Nephron progenitor cell (in vitro differentiated cells): ENCODE measurements around the gene LRRC18.

ENCODE experiments used
- DNase-seq: peaks from one replicate; pipeline ENCODE4 v3.0.0; 2021
- H3K27ac Mint-ChIP-seq: 2 replicates; pipeline ENCODE4 v1.8.0; 2021; ENCODE audit warnings: mild to moderate bottlenecking, moderate library complexity, mixed read lengths
- H3K27me3 Mint-ChIP-seq: 2 replicates; pipeline ENCODE4 v1.8.0; 2021; ENCODE audit warnings: mild to moderate bottlenecking, low read depth, mixed read lengths; ENCODE audit not compliant: poor library complexity
- H3K36me3 Mint-ChIP-seq: 2 replicates; pipeline ENCODE4 v1.8.0; 2021; ENCODE audit warnings: low read depth, mixed read lengths
- H3K4me1 Mint-ChIP-seq: 2 replicates; pipeline ENCODE4 v1.8.0; 2021; ENCODE audit warnings: mixed read lengths
- H3K4me3 Mint-ChIP-seq: 2 replicates; pipeline ENCODE4 v1.8.0; 2021; ENCODE audit warnings: mild to moderate bottlenecking, moderate library complexity, mixed read lengths
- H3K9me3 Mint-ChIP-seq: 2 replicates; pipeline ENCODE4 v1.8.0; 2021; ENCODE audit warnings: mild to moderate bottlenecking, moderate library complexity, mixed read lengths
- CTCF ChIP-seq: fragments of 200-600 bp; sonication (generic); IDR thresholded peaks from 2 replicates; pipeline ENCODE4 v1.5.0; 2021; ENCODE audit warnings: antibody characterized with exemption

LRRC18 gene

GRCh38 chr10:48948470-48949037 lies 8.9 kb upstream of the LRRC18 start:
- no peak overlapping the region for H3K4me3 Mint-ChIP-seq
- peaks cover 18% of the 10 kb centered on the region for H3K4me1 Mint-ChIP-seq
- H3K27me3 Mint-ChIP-seq = peaks cover 92% of the 10 kb centered on the region
- no peak overlapping the region for H3K27ac Mint-ChIP-seq
- no peaks in the 10 kb centered on the region for H3K36me3 Mint-ChIP-seq
- H3K9me3 Mint-ChIP-seq = no peaks in the 10 kb centered on the region
- TF ChIP-seq CTCF = no peak
- no peak for DNase-seq

- Mint-ChIP-seq H3K27me3 (peaks cover 92% of the 10 kb centered on the region), H3K9me3 (no peaks in the 10 kb centered on the region), H3K4me1 (peaks cover 18% of the 10 kb centered on the region), H3K36me3 (no peaks in the 10 kb centered on the region), H3K27ac (no peak overlapping the region), H3K4me3 (no peak overlapping the region)
- TF ChIP-seq CTCF = no peak
- DNase-seq = no peak
Measured at GRCh38 chr10:48947690-48948469, 8.2 kb upstream of the LRRC18 start.

DNA sequence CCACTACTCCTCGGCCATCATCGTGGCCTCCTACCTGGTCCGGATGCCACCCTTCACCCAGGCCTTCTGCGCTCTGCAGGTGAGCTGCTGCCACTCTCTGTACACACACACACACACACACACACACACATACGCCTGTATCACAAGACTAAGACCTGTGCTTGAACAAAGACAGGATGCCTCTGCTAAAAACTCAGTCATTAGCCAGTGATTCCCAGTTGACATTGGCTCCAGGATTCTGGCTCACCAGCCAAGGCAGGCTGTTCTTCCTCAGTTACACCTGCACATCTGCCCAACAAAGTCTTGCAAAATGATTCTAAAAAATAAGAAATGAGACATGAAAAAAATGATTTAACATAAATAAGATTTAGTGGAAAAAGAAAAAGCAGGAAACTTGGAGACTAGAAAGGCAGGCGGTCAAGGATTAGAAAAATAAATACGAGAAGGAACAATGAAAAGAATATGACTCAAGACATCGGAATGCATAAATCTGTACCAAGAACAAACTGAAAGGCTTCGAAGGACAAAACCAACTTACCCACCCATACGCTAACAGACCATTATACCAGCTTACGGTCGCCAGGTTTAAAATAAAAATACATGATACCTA lies 7.4 kb upstream of the LRRC18 start:
- H3K36me3 Mint-ChIP-seq = no peaks in the 10 kb centered on the region
- peaks cover 92% of the 10 kb centered on the region for H3K27me3 Mint-ChIP-seq
- H3K9me3 Mint-ChIP-seq = no peaks in the 10 kb centered on the region
- no peak for DNase-seq
- H3K4me3 Mint-ChIP-seq = no peak overlapping the region
- peaks cover 18% of the 10 kb centered on the region for H3K4me1 Mint-ChIP-seq
- no peak overlapping the region for H3K27ac Mint-ChIP-seq
- TF ChIP-seq CTCF = no peak

GRCh38 chr10:48946332-48946731 lies 6.7 kb upstream of the LRRC18 start:
- peaks cover 89% of the 10 kb centered on the region for H3K27me3 Mint-ChIP-seq
- no peak for DNase-seq
- H3K4me1 Mint-ChIP-seq = peaks cover 18% of the 10 kb centered on the region
- no peaks in the 10 kb centered on the region for H3K9me3 Mint-ChIP-seq
- no peak for TF ChIP-seq CTCF
- H3K27ac Mint-ChIP-seq = no peak overlapping the region
- no peak overlapping the region for H3K4me3 Mint-ChIP-seq
- no peaks in the 10 kb centered on the region for H3K36me3 Mint-ChIP-seq

DNA sequence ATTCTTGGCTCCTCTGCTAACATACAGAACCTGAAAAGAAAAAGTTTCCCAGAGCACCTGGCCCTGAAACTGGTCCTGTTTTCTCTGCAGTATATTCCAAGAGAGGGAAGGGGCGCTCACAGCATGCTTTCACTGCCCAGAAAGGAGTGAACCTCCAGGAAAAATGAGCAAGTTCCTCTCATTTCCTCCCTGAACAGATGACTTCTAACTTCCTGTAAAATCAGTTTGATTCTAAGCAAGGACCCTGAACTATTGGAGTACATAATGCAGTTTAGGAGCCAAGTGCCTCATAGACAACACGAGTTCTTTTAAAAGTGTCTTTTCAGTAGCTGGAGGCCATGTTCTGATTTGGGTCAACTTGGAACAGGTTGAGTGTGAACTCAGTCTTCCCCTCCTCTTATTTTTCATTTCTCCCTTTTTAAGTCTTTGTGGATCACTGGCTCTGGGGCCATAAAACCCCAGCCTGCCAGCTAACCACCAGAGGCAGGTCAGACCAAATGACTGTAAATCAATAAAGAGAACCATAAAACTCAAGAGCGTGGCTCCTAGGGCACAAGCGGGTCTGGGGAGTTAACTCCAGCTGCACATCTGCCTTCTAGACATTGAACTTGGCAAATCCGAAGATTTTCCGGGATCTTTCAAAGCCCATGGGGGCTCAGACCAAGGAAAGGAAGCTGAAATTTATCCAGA lies 5.9 kb upstream of the LRRC18 start:
- Mint-ChIP-seq H3K36me3 (no peaks in the 10 kb centered on the region), H3K4me1 (peaks cover 23% of the 10 kb centered on the region), H3K9me3 (no peaks in the 10 kb centered on the region), H3K27ac (no peak overlapping the region), H3K27me3 (peaks cover 89% of the 10 kb centered on the region), H3K4me3 (peak overlapping the region; percentile 18)
- peak; percentile 43 for DNase-seq
- no peak for TF ChIP-seq CTCF
